HL-60/S4 (cell line): ENCODE results near the gene TMEM31.

Experiments
- in situ Hi-C: fragments of 300-500 bp; cut with MboI; formaldehyde crosslinking; loops from 2 replicates; pipeline ENCODE4 v1.14.3; 2022; ENCODE audit warnings: low sequenced_read_pairs

Gene TMEM31

DNA sequence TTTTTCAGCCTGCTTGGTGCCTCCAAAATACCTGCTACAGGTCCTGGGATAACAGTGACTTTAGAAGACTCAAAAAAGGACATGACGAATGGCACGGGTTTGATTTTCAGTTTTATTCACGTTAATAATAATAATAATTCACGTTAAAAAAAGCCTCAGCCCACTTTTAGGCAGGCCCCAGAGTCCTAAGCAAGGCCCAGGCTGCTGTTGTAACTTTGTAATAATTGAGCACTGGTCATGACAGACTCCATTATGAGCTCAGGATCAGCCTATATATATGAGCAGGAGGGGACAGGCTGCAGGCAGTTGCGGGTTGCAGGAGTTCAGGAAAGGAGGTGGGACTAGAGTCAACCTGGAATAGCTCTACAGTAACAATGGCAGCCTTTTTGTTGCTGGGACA is at the start of gene TMEM31:
Gene TMEM31, plus strand, starts transcription at position 301 of the 400 bp plus-strand sequence. CDS start 1,350 bp downstream, outside the sequence.
- in situ Hi-C loops: no loop called here

GRCh38 chrX:103663981-103664762 is 46.5 kb upstream of the TMEM31 start:
- in situ Hi-C loops: no loop called here

GRCh38 chrX:103666202-103667107 is 44.3 kb upstream of the TMEM31 start:
- in situ Hi-C loops: no loop called here

- in situ Hi-C loops: no loop called here
These were observed 41.0 kb upstream of the TMEM31 start for GRCh38 chrX:103669745-103670144.

- in situ Hi-C loops: no loop called here
These were observed 35.9 kb upstream of the TMEM31 start for GRCh38 chrX:103674531-103675454.

- in situ Hi-C loops: no loop called here
These were observed 32.3 kb upstream of the TMEM31 start for GRCh38 chrX:103678199-103678993.

DNA sequence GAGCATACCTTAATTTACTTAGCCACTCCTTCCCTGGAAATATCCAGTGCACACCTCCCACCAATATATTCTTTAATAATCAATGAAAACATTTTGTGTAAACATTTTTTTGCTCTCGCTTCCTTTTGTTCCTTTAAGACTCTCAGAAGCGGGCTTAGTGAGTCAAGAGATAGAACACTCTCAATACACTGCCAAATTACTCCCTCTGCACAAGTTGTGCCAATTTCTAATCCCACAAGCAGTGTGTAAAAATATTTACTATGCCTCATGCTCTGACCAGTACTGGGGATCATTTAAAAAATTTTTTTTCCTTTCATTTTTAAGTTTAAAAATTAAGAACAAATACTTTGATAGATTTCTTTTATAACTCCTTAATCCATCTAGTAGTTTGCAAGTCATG is 29.3 kb upstream of the TMEM31 start:
- in situ Hi-C loops: no loop called here

DNA sequence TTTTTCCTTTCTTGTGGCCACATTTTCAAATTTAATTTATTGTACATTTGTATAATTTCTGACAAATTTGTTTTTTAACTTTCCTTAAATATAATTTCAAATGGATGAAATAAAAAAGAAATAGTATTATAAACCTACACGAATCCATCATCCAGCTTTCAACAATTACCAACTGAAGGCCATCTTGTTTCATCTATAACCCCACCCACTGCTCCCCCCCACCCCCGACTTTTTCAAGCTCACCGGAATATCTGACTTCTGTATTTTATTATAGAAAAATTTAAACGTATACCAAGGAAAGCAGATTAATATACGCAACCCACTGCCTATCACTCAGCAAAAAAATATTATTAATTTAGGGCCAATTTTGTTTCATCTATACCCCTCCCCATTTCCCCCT is 25.3 kb upstream of the TMEM31 start:
- in situ Hi-C loops: no loop called here

GRCh38 chrX:103686199-103687072 is 24.3 kb upstream of the TMEM31 start, which contains the start of gene MORF4L2:
Gene MORF4L2, minus strand, starts transcription at chrX:103686699. Its CDS starts 9,672 bp downstream, at chrX:103677027.
- in situ Hi-C loops: no loop called here

DNA sequence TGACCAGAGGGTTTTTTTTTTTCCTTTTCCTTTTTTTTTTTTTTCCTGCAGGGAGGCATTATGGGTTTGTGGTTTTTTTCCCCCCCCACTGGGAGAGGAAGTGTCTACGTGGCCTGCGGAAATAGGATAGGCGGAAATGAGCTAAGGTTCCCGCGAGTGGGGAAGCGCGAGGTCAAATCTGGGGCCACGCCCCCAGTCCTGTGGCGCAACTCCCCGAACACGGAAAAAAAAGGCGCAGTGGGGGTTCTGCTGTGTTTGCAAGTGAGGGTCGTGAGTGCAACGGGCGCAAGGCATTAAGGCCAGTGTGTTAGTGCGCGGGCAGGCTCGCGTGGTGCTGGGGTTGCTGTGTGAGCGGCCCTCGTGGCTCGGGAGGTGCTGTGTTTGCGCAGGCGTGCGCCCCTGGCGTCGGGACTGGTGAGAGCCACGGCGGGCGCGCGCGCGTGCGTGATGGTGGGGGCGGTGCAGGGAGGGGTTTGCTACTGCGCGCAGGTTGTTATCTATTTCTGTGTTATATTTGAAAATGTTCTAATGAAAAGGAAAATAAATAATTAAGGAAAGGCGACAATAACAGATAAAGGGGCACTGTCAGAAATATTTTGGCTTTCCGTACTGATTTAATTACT is 23.5 kb upstream of the TMEM31 start:
- in situ Hi-C loops: no loop called here

DNA sequence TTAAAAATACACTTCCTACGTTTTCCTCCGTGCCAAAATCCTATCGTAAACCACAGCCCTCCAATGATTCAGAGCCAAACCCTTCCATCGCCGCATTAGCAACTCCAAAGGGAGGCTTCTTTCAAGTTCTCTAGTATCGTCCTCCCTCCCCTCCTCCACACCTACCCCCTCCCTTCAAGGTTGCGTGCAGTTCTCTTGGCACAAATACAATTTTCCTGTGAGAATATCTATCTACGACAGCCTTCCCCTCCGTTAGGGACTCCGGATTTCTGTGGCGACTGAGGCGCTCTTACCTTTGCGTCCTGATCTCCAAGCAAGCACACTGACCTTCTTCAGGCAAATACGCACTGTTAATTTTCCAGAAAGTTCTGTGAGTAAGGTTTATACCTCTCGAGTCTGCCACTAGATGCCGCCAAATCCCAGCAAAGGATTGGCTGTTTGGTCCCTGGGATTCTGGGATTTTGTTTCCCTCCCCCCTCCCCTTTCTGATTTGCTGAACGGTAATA is 23.0 kb upstream of the TMEM31 start:
- in situ Hi-C loops: no loop called here

DNA sequence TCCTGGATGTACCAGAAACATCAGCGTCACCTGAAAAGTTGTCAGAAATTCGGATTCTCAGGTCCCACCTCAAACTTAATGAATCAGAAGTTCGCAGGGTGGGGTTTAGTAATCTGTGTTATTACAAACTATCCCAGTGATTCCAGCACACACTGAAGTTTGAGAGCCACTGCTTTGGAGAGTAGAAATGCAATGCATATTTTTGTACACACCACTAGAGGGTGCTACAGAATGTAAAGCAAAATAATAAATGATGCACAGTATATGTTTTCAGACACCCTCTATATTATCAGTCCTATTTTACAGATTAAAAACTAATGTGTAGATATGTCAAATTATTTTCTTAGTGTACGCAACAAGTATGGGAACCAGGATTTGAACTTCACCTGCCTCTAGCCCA is 21.8 kb upstream of the TMEM31 start:
- in situ Hi-C loops: no loop called here

DNA sequence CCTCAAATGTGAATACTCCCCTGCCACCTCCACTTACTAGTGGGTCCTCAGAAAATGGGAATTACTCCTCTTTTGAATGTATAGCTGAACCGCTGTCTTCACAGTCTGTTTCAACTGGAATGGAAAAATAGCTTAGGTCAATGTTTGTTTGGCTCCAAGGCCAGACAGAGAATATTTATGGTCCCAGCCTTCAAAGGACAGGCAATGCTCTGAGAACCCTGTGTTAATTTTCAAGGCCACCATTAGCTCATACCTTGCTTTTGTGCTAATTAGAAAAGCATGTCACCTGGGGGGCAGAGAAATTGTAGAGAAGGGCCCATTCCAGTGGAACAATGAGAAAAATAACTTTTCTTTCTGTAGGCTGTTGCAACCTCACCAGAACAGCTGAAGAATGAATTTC is 19.6 kb upstream of the TMEM31 start:
- in situ Hi-C loops: no loop called here

- in situ Hi-C loops: no loop called here
These were observed 13.0 kb upstream of the TMEM31 start for GRCh38 chrX:103697687-103698086.

GRCh38 chrX:103699243-103699642 is 11.5 kb upstream of the TMEM31 start:
- in situ Hi-C loops: no loop called here

DNA sequence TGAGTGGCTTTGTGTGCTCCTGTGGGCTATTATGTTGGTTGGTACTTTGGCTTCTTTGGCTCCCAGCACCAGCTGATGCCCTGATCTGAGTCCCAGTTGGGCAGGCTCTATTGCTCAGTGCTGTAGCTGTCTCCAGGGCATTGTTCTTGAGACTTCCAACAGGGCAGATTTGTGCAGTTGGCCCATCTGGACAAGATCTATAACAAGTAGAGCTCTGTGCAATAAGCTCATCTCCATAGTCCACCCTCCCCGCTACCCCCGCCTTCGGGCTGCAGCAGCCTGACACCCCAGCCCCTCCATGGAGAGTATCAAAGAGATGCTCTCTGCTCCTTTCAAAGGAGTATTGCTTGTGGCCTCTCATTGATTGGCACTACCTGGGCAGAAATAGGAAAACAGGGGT is 5.8 kb upstream of the TMEM31 start:
- in situ Hi-C loops: no loop called here

- in situ Hi-C loops: no loop called here
These were observed 6.3 kb downstream of the TMEM31 start for GRCh38 chrX:103716962-103717361.

GRCh38 chrX:103718120-103718519 is 7.4 kb downstream of the TMEM31 start:
- in situ Hi-C loops: no loop called here
